HepG2 (cell line): Measurements from ENCODE around the gene SVOPL. TPM values are rescaled to one million over a fixed set of nuclear protein-coding genes. Genes with fewer than 3 reads are reported as not detected.

Experiments used
- ATAC-seq: fragments of 200-7000 bp; cut with Tn5 transposase; 3 replicates; pipeline ENCODE4 v1.9.1; 2020; ENCODE audit warnings: mild to moderate bottlenecking, moderate library complexity
- BruUV-seq: library from RNA; stranded (reverse); fragments of 400-500 nt; replicated peaks from 2 replicates; lab custom pipeline; 2021; lab: Mats Ljungman, UMichigan
- CTCF ChIA-PET: fragments of 300-600 bp; formaldehyde crosslinking; extraction: SDS; loops from one replicate; lab custom pipeline; 2021; ENCODE audit warnings: low total read pairs, inconsistent platforms, low intra/inter-chr PET ratio; lab: Yijun Ruan, JAX
- POLR2A ChIA-PET: fragments of 350-600 bp; sonication (Branson Sonifier 250); formaldehyde crosslinking; loops from one replicate; lab custom pipeline; 2020; ENCODE audit warnings: antibody characterized with exemption, inconsistent platforms; lab: Yijun Ruan, JAX
- DNase-seq: peaks from one replicate; pipeline ENCODE4 v3.0.0-alpha.2; 2015; ENCODE audit warnings: low spot score
- FAIRE-seq: peaks from 3 replicates; lab custom pipeline; 2011; peaks lifted over from hg19 to GRCh38; lab: Jason Lieb, UNC
- H2AFZ ChIP-seq: one replicate; pipeline ENCODE4 v1.6.1; 2011; ENCODE audit warnings: low read length, inconsistent platforms
- H3K27ac ChIP-seq: fragments of 300-600 bp; 3 replicates; pipeline ENCODE4 v1.8.0; 2011; ENCODE audit warnings: mixed run types, mild to moderate bottlenecking, mixed read lengths, low read length, inconsistent platforms; ENCODE audit not compliant: insufficient read depth; ENCODE audit errors: extremely low read length
- H3K27me3 ChIP-seq, 2 experiments: fragments of 200-600 bp in 1 of 2; 2 replicates in 1 of 2; 3 replicates in 1 of 2; pipeline versions ENCODE4 v1.6.0 to v1.8.0; 2011; ENCODE audit warnings: low read length in 2 of 2, mild to moderate bottlenecking in 2 of 2, moderate library complexity in 2 of 2, inconsistent platforms in 1 of 2; ENCODE audit not compliant: insufficient read depth in 2 of 2, control insufficient read depth in 1 of 2
- H3K36me3 ChIP-seq, 2 experiments: fragments of 200-600 bp in 1 of 2; replicated peaks in 1 of 2; 2 replicates in 1 of 2; 3 replicates in 1 of 2; pipeline versions ENCODE4 v1.5.1 to v1.8.0; 2011; ENCODE audit warnings: low read length in 2 of 2, inconsistent platforms in 1 of 2; ENCODE audit not compliant: insufficient read depth in 2 of 2, control insufficient read depth in 1 of 2
- H3K4me1 ChIP-seq: 2 replicates; pipeline ENCODE4 v1.5.1; 2012; ENCODE audit warnings: low read length, inconsistent platforms; ENCODE audit not compliant: insufficient read depth
- H3K4me2 ChIP-seq: 2 replicates; pipeline ENCODE4 v1.6.0; 2011; ENCODE audit warnings: low read depth, low read length, inconsistent platforms
- H3K4me3 ChIP-seq, 3 experiments: fragments of 200-600 bp in 1 of 3; sonication (generic), shearing (Covaris generic) in 1 of 3; replicated peaks in 1 of 3; 2 replicates each; pipeline ENCODE4 v1.5.1; 2011 to 2016; ENCODE audit warnings: low read length in 3 of 3, inconsistent platforms in 2 of 3, low read depth in 2 of 3, mild to moderate bottlenecking in 2 of 3, control low read depth in 1 of 3, mixed read lengths in 1 of 3; ENCODE audit not compliant: insufficient read depth in 1 of 3
- H3K79me2 ChIP-seq: one replicate; pipeline ENCODE4 v1.6.1; 2011; ENCODE audit warnings: low read length, inconsistent platforms; ENCODE audit not compliant: insufficient read depth
- H3K9ac ChIP-seq: 2 replicates; pipeline ENCODE4 v1.6.0; 2011; ENCODE audit warnings: mild to moderate bottlenecking, low read depth, low read length, inconsistent platforms; ENCODE audit not compliant: insufficient read depth
- H3K9me3 ChIP-seq: 2 replicates; pipeline ENCODE4 v1.5.1; 2012; ENCODE audit warnings: mild to moderate bottlenecking, low read length
- H4K20me1 ChIP-seq: 2 replicates; pipeline ENCODE4 v1.6.0; 2011; ENCODE audit warnings: inconsistent platforms, mild to moderate bottlenecking, low read length, moderate library complexity; ENCODE audit not compliant: insufficient read depth
- DDIT3 ChIP-seq: sonication (generic); formaldehyde crosslinking; IDR thresholded peaks from 2 replicates; pipeline ENCODE4 v1.4.0; 2020; ENCODE audit warnings: mild to moderate bottlenecking, missing genetic modification reagents
- FOXK1 ChIP-seq: sonication (generic); formaldehyde crosslinking; IDR thresholded peaks from 2 replicates; pipeline ENCODE4 v1.4.0; 2020; ENCODE audit warnings: low read depth, missing genetic modification reagents, borderline replicate concordance
- MTF1 ChIP-seq: sonication (generic); formaldehyde crosslinking; IDR thresholded peaks from 2 replicates; pipeline ENCODE4 v1.5.0; 2020; ENCODE audit warnings: missing genetic modification reagents
- MXD3 ChIP-seq: IDR thresholded peaks from 2 replicates; pipeline ENCODE4 v1.6.1; 2016; ENCODE audit warnings: mild to moderate bottlenecking, missing biosample characterization, missing genetic modification reagents
- NBN ChIP-seq: fragments of 450-650 bp; conservative IDR thresholded peaks from 2 replicates; pipeline ENCODE4 v1.6.1; 2017
- NFATC3 ChIP-seq: sonication (generic); formaldehyde crosslinking; IDR thresholded peaks from 2 replicates; pipeline ENCODE4 v1.5.1; 2020; ENCODE audit warnings: mild to moderate bottlenecking, missing genetic modification reagents
- RAD51 ChIP-seq: fragments of 450-650 bp; IDR thresholded peaks from 2 replicates; pipeline ENCODE4 v1.6.1; 2016; ENCODE audit warnings: borderline replicate concordance
- RELA ChIP-seq: sonication (generic); formaldehyde crosslinking; IDR thresholded peaks from 2 replicates; pipeline ENCODE4 v1.4.0; 2020; ENCODE audit warnings: missing genetic modification reagents
- RFX3 ChIP-seq: IDR thresholded peaks from 2 replicates; pipeline ENCODE4 v1.6.1; 2016; ENCODE audit warnings: missing biosample characterization, missing genetic modification reagents
- SNRNP70 ChIP-seq: fragments of 200-400 bp; formaldehyde crosslinking; IDR thresholded peaks from 2 replicates; pipeline ENCODE4 v1.6.1; 2017; ENCODE audit warnings: mild to moderate bottlenecking, low read depth, low read length, moderate library complexity
- TEF ChIP-seq: sonication (generic); formaldehyde crosslinking; IDR thresholded peaks from 2 replicates; pipeline ENCODE4 v1.5.0; 2020; ENCODE audit warnings: missing genetic modification reagents
- ZNF350 ChIP-seq: sonication (generic); formaldehyde crosslinking; IDR thresholded peaks from 2 replicates; pipeline ENCODE4 v1.4.0; 2020; ENCODE audit warnings: mild to moderate bottlenecking, low read depth, missing genetic modification reagents, borderline replicate concordance
- ZNF563 ChIP-seq: sonication (generic); formaldehyde crosslinking; IDR thresholded peaks from 2 replicates; pipeline ENCODE4 v1.8.0; 2022; ENCODE audit warnings: mild to moderate bottlenecking, moderate library complexity, missing genetic modification reagents
- ZNF792 ChIP-seq: IDR thresholded peaks from 2 replicates; pipeline ENCODE4 v1.6.1; 2016
- WGBS: methylation state at CpG from one replicate; pipeline ENCODE4 v1.1.6; 2017; ENCODE audit warnings: low lambda C conversion rate; 5-methylcytosine and 5-hydroxymethylcytosine counted together
- in situ Hi-C: cut with HindIII; loops from 2 replicates; pipeline ENCODE4 v1.10.0; 2017; ENCODE audit warnings: low pct_unique_long_range_greater_than_20kb; ENCODE audit not compliant: extremely low pct_ligation_motif_present
- intact Hi-C: fragments of 100-400 bp; cut with micrococcal nuclease; formaldehyde crosslinking; loops from one replicate; pipeline ENCODE4 v1.10.0; 2022; ENCODE audit not compliant: unreplicated experiment
- polyA plus RNA-seq, 8 experiments: library from polyadenylated mRNA; depleted of rRNA in 3 of 8; stranded (reverse) in 7 of 8; unstranded in 1 of 8; fragments of >200 nt; fragmentation: Illumina TruSeq in 4 of 8; extraction: Trizol in 4 of 8; gene quantifications; 2 replicates each; pipeline versions ENCODE4 v1.2.1 to v1.2.3, GENCODE V29; 2011 to 2016; ENCODE audit warnings: low read depth in 4 of 8, missing spikeins in 1 of 8, mixed read lengths in 1 of 8; ENCODE audit not compliant: insufficient read depth in 1 of 8
- total RNA-seq, 5 experiments: library from RNA; depleted of rRNA; stranded (reverse); fragments of >200 nt; fragmentation: Illumina TruSeq; extraction: Trizol; gene quantifications; 2 replicates each; pipeline ENCODE4 v1.2.3, GENCODE V29; 2016; ENCODE audit warnings: low read depth in 1 of 5
- TF ChIP-seq, protein P1 (sequence below): sonication (generic); formaldehyde crosslinking; conservative IDR thresholded peaks from 2 replicates; pipeline ENCODE4 v1.4.0; 2020; ENCODE audit warnings: missing genetic modification reagents
- TF ChIP-seq, protein P2 (sequence below): sonication (generic); formaldehyde crosslinking; IDR thresholded peaks from 2 replicates; pipeline ENCODE4 v1.4.0; 2020; ENCODE audit warnings: mild to moderate bottlenecking, missing genetic modification reagents
- TF ChIP-seq, protein P3 (sequence below): sonication (generic); formaldehyde crosslinking; IDR thresholded peaks from 2 replicates; pipeline ENCODE4 v1.4.0; 2020; ENCODE audit warnings: missing genetic modification reagents, borderline replicate concordance

Gene SVOPL
- total and polyA plus RNA-seq, 2 of the 13 experiments (the other 11 are each of a cell fraction or from before 2014, with no cell fraction given) = not detected

- FAIRE-seq = no peak
- H3K4me3 ChIP-seq = no peak overlapping the region
- CTCF ChIA-PET = no interaction called here
- TF ChIP-seq NFATC3 (no peak), RAD51 (no peak), FOXK1 (CRISPR knock-in tag) (no peak), RFX3 (CRISPR knock-in tag) (no peak), ZNF792 (no peak), MTF1 (CRISPR knock-in tag) (no peak), DDIT3 (CRISPR knock-in tag) (no peak), RELA (no peak), TEF (CRISPR knock-in tag) (no peak), MXD3 (CRISPR knock-in tag) (no peak), SNRNP70 (no peak), ZNF350 (CRISPR knock-in tag) (no peak), ZNF563 (CRISPR knock-in tag) (no peak), NBN (no peak)
- TF ChIP-seq, protein P1, sequence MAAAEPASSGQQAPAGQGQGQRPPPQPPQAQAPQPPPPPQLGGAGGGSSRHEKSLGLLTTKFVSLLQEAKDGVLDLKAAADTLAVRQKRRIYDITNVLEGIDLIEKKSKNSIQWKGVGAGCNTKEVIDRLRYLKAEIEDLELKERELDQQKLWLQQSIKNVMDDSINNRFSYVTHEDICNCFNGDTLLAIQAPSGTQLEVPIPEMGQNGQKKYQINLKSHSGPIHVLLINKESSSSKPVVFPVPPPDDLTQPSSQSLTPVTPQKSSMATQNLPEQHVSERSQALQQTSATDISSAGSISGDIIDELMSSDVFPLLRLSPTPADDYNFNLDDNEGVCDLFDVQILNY (CRISPR knock-in tag) = no peak
- TF ChIP-seq, protein P2, sequence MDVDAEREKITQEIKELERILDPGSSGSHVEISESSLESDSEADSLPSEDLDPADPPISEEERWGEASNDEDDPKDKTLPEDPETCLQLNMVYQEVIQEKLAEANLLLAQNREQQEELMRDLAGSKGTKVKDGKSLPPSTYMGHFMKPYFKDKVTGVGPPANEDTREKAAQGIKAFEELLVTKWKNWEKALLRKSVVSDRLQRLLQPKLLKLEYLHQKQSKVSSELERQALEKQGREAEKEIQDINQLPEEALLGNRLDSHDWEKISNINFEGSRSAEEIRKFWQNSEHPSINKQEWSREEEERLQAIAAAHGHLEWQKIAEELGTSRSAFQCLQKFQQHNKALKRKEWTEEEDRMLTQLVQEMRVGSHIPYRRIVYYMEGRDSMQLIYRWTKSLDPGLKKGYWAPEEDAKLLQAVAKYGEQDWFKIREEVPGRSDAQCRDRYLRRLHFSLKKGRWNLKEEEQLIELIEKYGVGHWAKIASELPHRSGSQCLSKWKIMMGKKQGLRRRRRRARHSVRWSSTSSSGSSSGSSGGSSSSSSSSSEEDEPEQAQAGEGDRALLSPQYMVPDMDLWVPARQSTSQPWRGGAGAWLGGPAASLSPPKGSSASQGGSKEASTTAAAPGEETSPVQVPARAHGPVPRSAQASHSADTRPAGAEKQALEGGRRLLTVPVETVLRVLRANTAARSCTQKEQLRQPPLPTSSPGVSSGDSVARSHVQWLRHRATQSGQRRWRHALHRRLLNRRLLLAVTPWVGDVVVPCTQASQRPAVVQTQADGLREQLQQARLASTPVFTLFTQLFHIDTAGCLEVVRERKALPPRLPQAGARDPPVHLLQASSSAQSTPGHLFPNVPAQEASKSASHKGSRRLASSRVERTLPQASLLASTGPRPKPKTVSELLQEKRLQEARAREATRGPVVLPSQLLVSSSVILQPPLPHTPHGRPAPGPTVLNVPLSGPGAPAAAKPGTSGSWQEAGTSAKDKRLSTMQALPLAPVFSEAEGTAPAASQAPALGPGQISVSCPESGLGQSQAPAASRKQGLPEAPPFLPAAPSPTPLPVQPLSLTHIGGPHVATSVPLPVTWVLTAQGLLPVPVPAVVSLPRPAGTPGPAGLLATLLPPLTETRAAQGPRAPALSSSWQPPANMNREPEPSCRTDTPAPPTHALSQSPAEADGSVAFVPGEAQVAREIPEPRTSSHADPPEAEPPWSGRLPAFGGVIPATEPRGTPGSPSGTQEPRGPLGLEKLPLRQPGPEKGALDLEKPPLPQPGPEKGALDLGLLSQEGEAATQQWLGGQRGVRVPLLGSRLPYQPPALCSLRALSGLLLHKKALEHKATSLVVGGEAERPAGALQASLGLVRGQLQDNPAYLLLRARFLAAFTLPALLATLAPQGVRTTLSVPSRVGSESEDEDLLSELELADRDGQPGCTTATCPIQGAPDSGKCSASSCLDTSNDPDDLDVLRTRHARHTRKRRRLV (CRISPR knock-in tag) = no peak
- TF ChIP-seq, protein P3, sequence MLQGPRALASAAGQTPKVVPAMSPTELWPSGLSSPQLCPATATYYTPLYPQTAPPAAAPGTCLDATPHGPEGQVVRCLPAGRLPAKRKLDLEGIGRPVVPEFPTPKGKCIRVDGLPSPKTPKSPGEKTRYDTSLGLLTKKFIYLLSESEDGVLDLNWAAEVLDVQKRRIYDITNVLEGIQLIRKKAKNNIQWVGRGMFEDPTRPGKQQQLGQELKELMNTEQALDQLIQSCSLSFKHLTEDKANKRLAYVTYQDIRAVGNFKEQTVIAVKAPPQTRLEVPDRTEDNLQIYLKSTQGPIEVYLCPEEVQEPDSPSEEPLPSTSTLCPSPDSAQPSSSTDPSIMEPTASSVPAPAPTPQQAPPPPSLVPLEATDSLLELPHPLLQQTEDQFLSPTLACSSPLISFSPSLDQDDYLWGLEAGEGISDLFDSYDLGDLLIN = no peak
Measured at GRCh38 chr7:138699661-138700060, 1.5 kb downstream of the SVOPL start.

More at GRCh38 chr7:138699661-138700060, 1.5 kb downstream of the SVOPL start:
- H3K27ac ChIP-seq = no peak overlapping the region
- H3K9ac ChIP-seq = no peak overlapping the region
- in situ Hi-C loops (no loop called here), intact Hi-C loops (no loop called here)
- no peak overlapping the region for H2AFZ ChIP-seq
- H3K79me2 ChIP-seq = no peaks in the 10 kb centered on the region
- WGBS = 36% methylated on average over 9 of the region's 9 CpGs
- H3K36me3 ChIP-seq = no peaks in the 10 kb centered on the region
- peaks cover 3 to 16% of the 10 kb centered on the region in 2 experiments; a peak in 3 of 5 replicates for H3K27me3 ChIP-seq
- no peak for ATAC-seq
- H4K20me1 ChIP-seq = no peaks in the 10 kb centered on the region
- no peaks in the 10 kb centered on the region for H3K9me3 ChIP-seq
- H3K4me1 ChIP-seq = no peaks in the 10 kb centered on the region
- POLR2A ChIA-PET = no interaction called here
- no peak overlapping the region for H3K4me2 ChIP-seq
- no TSS peak for BruUV-seq
- no peak for DNase-seq
